Activated T-cell treated with anti-CD3 and anti-CD28 coated beads for 4 hours (primary cell): ENCODE results near the gene FBXO39.
"Not testable (repeated sequence)": the region's sequence is repeated elsewhere in the genome, so short reads cannot be mapped to it uniquely, and the experiment has no call there.

Experiments
- DNase-seq: peaks from one replicate; pipeline ENCODE4 v3.0.0-alpha.2; 2020

Gene FBXO39

DNA sequence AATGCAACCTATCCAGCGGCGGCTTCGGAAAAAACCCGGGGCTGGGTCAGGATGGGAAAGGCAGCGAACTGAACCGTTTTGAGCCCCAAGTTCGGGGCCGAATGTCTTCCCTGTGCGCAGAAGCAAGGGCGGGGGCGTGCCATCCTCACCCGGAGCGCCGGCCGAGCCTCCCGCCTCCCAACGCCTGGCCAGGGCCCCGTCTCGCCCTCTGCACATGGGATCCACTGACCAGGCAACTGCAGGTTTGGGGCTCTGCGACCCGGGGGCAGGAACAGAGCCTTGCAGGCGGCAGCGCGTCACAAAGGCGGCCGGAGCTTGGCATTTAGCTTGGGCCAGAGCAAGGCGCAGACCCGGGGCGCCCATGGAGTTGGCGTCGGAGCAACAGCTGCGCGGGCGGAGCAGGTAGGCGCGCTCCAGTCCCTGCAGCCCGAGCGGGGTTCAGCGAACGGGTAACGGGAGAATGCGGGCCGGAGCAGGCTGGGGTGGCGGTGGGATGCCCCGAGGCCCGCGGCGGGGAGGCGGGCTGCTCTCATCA lies at the start of gene FBXO39:
Gene FBXO39 (plus strand): TSS at position 345 of the 535 bp plus-strand sequence. CDS start 3,654 bp downstream, outside the sequence.
- no peak for DNase-seq

DNA sequence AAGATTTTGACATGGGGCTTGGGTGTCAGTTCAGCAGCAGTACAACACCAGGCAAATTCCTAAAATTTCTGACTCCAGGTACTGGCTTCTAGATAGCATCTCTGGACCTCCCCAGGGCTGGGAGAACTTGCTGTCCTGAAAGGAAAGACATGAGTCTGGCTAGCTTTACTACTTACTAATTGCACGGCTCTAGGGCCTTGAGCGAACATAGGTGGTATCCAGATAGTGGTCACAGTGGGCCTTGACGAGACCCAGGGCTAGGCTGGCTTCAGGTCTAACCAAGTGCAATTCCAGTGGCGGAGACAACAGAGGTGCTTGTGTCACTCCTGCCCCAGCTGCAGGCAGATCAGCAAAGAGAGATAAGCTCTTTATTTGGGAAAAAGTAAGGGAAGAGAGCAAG lies 46.5 kb upstream of the FBXO39 start:
- DNase-seq, result no peak

DNA sequence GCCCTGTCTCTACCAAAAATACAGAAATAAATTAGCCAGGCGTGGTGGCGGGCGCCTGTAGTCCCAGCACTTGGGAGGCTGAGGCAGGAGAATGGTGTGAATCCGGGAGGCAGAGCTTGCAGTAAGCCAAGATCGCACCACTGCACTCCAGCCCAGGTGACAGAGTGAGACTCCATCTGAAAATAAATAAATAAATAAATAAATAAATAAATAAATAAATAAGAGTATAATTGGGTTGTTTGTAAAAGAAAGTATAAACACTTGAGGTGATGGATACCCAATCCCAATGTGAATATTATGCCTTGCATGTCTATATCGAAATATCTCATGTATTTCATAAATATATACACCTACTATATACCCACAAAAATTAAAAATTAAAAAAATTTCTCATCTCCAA lies 29.4 kb upstream of the FBXO39 start:
- DNase-seq, result not testable (repeated sequence)

- no peak for DNase-seq
These were observed 27.4 kb upstream of the FBXO39 start for GRCh38 chr17:6748617-6749016.

GRCh38 chr17:6749519-6749918 lies 26.5 kb upstream of the FBXO39 start:
- DNase-seq, result no peak

DNA sequence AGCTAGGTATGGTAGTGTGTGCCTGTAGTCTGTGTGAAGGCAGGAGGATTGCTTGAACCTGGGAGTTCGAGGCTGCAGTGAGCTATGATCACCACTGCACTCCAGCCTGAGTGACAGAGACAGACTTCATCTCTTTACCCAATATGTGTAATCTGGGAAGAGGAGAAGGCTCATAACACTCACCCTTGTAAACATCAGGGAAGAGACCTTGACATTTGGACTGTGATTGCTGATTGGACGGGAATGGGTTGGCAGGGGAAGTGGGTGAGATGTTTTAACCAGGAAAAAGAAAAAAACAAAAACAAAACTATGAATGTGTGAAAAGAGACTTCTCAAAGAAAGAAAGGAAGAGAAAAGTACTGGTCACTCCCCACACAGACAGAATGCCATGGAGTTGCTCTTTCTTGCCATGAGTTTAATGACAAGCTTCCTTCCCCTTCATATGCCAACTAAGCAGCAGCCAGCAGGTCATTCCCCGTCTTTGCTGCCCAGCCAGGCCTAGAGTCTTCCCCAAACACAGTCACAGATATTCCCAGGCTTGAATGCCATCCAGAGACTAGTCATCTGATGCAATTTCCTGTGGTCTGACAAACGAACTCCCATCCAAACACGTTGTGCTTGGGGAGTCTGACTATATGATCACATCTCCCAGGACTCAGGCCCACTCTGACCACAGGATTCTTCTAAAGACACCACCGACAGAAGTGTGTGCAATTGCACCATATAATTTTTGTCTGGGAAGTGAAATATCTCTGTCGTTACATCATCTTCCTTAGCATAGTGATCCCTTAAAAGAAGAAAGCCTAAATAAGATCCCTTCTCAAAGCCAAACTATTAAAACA lies 23.7 kb upstream of the FBXO39 start:
- no peak for DNase-seq

GRCh38 chr17:6753006-6753445 lies 23.0 kb upstream of the FBXO39 start:
- peak; percentile 46 for DNase-seq

DNA sequence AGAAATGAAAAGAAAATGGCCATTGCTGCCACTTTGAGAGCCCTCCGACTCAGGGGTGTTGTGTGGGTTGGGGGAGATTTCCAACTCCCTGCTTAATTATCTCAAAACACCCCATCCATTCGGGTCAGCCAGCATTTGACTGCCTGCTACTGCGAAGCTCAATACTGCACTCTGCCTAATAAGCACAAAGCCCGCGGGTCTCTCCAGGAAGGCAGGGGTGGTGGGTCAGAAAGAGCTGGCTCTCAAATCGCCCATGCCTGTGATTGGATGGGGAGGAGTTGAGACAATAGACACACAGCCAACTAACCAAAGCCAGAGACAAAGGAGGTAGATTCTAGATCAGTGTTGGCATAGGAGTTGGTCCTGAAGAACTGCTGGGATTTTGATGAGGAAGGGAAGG lies 22.5 kb upstream of the FBXO39 start:
- DNase-seq, result no peak

DNA sequence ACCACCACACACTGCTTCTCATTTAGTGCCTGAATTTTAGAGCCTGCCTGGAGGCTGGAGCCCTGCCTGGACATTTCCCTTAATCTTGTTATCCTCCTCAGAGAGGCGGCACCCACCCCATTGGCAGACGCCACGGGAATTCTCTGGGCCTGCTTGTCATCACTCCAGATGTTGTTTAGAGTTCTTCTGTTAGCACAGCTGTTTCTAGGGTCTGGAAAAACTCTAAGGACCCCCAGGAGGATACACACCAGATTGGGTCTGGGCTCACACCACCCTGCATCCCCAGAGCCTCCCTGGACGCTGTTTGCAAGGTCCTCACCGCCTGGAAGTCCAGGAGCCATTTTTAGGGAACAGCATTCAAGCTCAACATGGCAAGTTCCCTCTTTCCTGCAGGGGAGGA lies 20.7 kb upstream of the FBXO39 start:
- DNase-seq, result no peak

DNA sequence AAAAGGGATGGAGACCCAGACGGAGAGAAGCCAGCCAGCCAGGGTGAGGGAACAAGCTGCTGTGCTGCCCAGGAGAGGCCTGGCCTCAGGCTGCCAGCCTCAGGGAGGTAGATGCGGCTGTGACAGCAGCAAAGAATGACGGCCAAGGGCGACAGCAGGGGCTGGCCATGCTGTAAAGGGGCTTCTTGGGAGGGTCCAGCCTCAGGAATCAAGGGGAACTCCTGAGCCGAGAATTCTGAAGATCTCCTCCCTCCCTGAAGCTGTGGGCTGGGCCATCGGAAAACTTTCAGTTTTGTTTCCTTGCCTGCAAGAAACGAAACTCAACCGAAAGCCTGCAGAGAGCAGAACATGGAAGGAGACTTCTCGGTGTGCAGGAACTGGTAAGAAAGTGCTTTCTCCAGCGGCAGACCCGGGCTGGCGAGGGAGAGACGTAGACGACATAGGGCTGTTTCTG lies 20.3 kb upstream of the FBXO39 start, which contains the start of gene XAF1:
Gene XAF1 (plus strand): TSS at position 316 of the 454 bp plus-strand sequence. CDS start 33 bp downstream, at position 349.
- DNase-seq, result peak; percentile 51

DNA sequence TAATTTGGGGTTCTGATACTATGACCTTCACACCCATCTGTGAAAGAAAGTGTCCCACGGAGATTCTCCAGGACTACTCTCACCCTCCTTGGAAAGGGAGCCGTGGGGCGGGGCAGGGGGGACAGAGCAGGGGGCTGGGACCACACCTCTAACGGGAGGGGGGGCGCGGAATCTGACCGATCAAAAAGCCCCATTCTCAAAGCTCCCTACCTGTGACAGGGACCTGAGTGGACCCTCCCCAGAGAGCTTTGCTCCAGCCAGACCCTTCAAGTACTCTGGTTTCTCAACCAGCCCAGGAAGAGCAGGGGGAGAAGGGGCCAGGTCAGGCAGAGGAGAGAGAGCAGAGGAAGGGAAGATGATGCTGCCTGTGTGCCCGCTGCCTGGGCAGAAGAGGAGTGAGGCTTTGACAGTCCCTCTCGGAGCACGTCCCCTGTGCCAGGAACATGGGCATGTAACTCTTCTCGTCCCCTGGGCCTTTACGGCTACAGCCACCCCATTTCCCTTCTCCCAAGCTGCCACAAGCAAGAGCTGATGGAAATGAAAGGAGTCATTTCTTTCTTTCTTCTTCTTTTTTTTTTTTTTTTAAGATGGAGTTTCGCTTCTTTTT lies 19.5 kb upstream of the FBXO39 start:
- DNase-seq, result no peak

- DNase-seq, result no peak
These were observed 18.3 kb upstream of the FBXO39 start for GRCh38 chr17:6757747-6758146.

GRCh38 chr17:6761779-6762178 lies 14.2 kb upstream of the FBXO39 start:
- DNase-seq, result no peak

GRCh38 chr17:6768447-6768846 lies 7.6 kb upstream of the FBXO39 start:
- DNase-seq, result no peak

- DNase-seq, result no peak
These were observed 4.0 kb upstream of the FBXO39 start for GRCh38 chr17:6772016-6772415.

DNA sequence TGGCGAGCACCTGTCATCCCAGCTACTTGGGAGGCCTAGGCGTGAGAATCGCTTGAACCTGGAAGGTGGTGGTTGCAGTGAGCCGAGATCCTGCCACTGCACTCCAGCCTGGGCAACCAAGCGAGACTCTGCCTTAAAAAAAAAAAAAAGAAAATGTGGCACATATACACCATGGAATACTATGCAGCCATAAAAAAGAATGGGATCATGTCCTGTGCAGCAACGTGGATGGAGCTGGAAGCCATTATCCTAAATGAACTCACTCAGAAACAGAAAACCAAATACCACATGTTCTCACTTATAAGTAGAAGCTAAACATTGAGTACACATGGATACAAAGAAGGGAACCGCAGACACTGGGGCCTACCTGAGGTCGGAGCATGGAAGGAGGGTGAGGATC lies 1.1 kb upstream of the FBXO39 start:
- DNase-seq, result not testable (repeated sequence)

GRCh38 chr17:6779411-6779810 lies 3.4 kb downstream of the FBXO39 start:
- no peak for DNase-seq

DNA sequence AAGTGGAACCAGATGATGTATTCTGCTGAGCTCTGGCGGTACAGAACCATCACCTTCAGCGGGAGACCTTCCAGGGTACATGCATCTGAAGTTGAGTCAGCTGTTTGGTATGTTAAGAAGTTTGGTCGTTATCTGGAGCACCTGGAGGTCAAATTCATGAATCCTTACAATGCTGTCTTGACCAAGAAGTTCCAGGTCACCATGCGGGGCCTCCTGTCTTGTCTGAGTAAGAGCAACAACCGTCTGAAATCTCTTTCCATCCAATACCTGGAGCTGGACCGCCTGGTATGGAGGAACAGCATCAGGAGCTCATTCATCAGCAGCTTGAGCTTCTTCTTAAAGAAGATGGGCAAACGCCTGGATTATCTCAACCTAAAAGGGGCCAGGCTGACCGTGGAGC lies 4.0 kb downstream of the FBXO39 start:
- no peak for DNase-seq

DNA sequence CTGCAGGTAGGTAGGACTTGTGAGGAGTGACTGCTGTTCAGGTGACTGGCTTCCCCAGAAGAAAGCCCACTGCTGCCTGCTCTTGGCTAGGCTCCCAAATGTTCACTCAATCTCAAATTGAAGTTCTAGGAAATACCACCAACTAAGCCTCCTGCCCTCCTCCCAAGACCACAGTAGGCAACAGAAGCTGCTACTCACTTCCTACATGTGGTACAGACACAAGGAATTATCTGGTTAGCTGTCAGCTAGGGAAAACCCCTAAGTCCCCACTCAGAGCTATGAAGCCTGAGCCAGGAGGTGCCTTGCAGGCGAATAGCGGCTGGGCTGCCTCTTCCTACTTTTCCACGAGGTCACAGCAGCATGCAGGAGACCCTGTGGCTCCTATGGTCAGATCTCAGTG lies 4.9 kb downstream of the FBXO39 start:
- no peak for DNase-seq

- no peak for DNase-seq
These were observed 6.2 kb downstream of the FBXO39 start for GRCh38 chr17:6782244-6782643.

DNA sequence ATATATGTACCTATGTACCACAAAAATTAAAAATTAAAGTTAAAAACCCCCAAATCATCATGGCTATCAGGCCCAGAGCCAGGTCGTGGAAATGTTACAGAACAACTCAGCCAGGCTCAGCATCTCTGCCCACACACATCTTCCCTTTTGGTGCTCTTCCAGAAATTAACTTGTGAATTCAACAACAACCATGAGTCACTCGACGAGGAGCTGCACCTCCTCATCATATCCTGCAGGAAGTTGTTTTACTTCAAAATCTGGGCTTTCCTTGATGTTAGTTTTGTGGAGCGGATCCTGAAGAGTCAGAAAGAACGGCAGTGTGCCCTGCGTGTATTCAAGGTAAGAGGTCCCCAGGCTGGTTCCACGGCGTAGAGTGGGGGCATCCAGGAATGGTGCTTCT lies 10.6 kb downstream of the FBXO39 start:
- no peak for DNase-seq

GRCh38 chr17:6787081-6787693 lies 11.2 kb downstream of the FBXO39 start:
- no peak for DNase-seq

DNA sequence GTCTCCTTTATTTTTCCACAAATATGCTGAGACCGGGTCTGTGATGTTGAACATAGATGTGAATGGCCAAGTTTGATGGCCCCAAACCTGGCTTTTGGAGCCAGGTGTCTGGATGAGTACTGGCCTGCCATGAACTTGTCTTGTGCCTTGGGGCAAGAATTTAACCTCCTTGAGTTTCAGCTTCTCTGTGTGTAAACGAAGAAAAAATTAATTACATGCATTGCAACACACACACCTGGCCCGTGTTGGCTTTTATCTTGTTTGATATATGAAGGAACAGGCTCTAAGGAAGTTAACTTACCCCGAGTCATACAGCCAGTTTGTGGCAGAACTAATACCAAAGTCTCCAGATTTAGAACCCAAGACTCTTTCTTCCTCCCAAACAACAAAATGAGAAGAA lies 13.1 kb downstream of the FBXO39 start:
- DNase-seq, result no peak
